Measurements from ENCODE around the gene TATDN2. TPM values are rescaled to one million over a fixed set of nuclear protein-coding genes. Genes with fewer than 3 reads are reported as not detected.
A peak's percentile ranks its signal among the peaks of the same experiment; 100 is the strongest.

TATDN2 gene
- total and polyA plus RNA-seq, 9 of the 15 experiments (the other 6 are each of a cell fraction or from before 2014, with no cell fraction given), result 5.2 to 44.7 (median 25.8) TPM

DNA sequence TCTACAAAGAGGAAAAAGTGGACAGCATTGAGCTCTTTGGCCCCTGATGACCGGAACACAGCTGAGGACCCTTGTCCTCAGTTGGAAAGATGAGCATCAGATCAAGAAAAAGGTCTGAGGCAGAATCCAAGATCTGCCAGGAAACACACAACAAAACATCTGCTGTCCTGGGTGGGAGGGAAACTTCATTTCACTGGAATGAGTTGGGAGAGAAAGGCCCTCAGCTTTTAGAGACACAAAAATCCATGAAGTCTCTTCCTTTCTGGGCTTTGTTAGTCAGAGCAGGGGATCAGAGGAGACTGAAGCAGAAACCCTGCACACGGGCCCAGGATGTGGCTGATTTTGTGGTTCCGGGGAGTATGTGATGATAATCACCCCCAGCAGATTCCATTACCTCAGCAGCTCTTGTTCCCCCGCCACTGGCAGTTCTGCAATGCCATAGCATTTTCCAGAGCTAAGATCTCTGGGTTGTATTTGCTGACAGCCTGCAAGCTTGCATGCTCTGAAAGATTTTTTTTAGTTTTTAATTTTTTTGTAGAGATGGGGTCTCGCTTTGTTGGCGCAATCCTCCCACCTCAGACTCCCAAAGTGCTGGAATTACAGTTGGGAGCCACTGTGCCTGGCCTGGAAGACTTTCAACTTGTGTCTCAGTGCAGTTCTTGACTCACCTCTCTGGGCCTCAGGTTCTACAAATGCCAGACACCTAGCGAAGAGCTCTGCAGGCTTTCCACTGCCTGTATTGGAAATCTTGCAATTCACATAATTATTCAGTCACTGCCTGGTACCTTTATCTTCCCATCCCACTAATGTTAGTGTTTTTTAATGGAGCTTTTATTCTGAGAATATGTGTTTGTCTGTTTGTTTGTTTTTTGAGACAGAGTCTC is 5.8 kb upstream of the TATDN2 start (continued):
- TF ChIP-seq ZNF282 (CRISPR knock-in tag; IDR thresholded peaks at IDR 0.05) (no peak), KLF13 (tag; IDR thresholded peaks at IDR 0.05; ENCODE audit: borderline replicate concordance, low read depth) (no peak), SMARCA4 (IDR thresholded peaks at IDR 0.05) (peak; percentile 49; the same call in 1 of the 2 replicates), GTF2A2 (tag; IDR thresholded peaks at IDR 0.05) (no peak), ZNF354B (CRISPR knock-in tag; IDR thresholded peaks at IDR 0.05) (no peak), ZNF766 (CRISPR knock-in tag; conservative IDR thresholded peaks at IDR 0.05) (peak; percentile 77), MIER1 (IDR thresholded peaks at IDR 0.05; ENCODE audit: low read depth) (no peak), ETV1 (tag; conservative IDR thresholded peaks at IDR 0.05; ENCODE audit: low read depth) (peak; percentile 98), DIDO1 (tag; IDR thresholded peaks at IDR 0.05; ENCODE audit: low read depth) (no peak), NFIX (CRISPR knock-in tag; IDR thresholded peaks at IDR 0.05; ENCODE audit: low read depth) (no peak), ZBTB1 (CRISPR knock-in tag; IDR thresholded peaks at IDR 0.05; ENCODE audit: borderline replicate concordance, low read depth) (no peak), ZNF41 (CRISPR knock-in tag; conservative IDR thresholded peaks at IDR 0.05) (no peak; the same call in 1 of the 2 replicates), ZNF253 (CRISPR knock-in tag; conservative IDR thresholded peaks at IDR 0.05) (no peak), HSF4 (CRISPR knock-in tag; IDR thresholded peaks at IDR 0.05; ENCODE audit: borderline replicate concordance) (no peak), KAT8 (IDR thresholded peaks at IDR 0.05; ENCODE audit: low read depth) (no peak), MAZ (CRISPR knock-in tag; conservative IDR thresholded peaks at IDR 0.05 in 1 of 2, IDR thresholded peaks at IDR 0.05 in 1 of 2) (0 out of 4 replicates have a peak, but pooled peaks of 1 of the 2 experiments have one; percentile 57), SP2 (IDR thresholded peaks at IDR 0.05; ENCODE audit: extremely low read depth, low read depth, low read length, poor library complexity, severe bottlenecking) (no peak), NUFIP1 (IDR thresholded peaks at IDR 0.05; ENCODE audit: partially characterized antibody) (no peak), SREBF2 (CRISPR knock-in tag; IDR thresholded peaks at IDR 0.05) (no peak)
- TF ChIP-seq, protein P1, sequence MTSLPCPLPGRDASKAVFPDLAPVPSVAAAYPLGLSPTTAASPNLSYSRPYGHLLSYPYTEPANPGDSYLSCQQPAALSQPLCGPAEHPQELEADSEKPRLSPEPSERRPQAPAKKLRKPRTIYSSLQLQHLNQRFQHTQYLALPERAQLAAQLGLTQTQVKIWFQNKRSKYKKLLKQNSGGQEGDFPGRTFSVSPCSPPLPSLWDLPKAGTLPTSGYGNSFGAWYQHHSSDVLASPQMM (CRISPR knock-in tag; IDR thresholded peaks at IDR 0.05), result no peak
- TF ChIP-seq, protein P2, sequence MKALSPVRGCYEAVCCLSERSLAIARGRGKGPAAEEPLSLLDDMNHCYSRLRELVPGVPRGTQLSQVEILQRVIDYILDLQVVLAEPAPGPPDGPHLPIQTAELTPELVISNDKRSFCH (CRISPR knock-in tag; IDR thresholded peaks at IDR 0.05), result no peak
- TF ChIP-seq, protein P2 (tag; IDR thresholded peaks at IDR 0.05), result no peak
- TF ChIP-seq, protein P3, sequence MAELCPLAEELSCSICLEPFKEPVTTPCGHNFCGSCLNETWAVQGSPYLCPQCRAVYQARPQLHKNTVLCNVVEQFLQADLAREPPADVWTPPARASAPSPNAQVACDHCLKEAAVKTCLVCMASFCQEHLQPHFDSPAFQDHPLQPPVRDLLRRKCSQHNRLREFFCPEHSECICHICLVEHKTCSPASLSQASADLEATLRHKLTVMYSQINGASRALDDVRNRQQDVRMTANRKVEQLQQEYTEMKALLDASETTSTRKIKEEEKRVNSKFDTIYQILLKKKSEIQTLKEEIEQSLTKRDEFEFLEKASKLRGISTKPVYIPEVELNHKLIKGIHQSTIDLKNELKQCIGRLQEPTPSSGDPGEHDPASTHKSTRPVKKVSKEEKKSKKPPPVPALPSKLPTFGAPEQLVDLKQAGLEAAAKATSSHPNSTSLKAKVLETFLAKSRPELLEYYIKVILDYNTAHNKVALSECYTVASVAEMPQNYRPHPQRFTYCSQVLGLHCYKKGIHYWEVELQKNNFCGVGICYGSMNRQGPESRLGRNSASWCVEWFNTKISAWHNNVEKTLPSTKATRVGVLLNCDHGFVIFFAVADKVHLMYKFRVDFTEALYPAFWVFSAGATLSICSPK (IDR thresholded peaks at IDR 0.05; ENCODE audit: borderline replicate concordance), result no peak
- TF ChIP-seq, protein P4, sequence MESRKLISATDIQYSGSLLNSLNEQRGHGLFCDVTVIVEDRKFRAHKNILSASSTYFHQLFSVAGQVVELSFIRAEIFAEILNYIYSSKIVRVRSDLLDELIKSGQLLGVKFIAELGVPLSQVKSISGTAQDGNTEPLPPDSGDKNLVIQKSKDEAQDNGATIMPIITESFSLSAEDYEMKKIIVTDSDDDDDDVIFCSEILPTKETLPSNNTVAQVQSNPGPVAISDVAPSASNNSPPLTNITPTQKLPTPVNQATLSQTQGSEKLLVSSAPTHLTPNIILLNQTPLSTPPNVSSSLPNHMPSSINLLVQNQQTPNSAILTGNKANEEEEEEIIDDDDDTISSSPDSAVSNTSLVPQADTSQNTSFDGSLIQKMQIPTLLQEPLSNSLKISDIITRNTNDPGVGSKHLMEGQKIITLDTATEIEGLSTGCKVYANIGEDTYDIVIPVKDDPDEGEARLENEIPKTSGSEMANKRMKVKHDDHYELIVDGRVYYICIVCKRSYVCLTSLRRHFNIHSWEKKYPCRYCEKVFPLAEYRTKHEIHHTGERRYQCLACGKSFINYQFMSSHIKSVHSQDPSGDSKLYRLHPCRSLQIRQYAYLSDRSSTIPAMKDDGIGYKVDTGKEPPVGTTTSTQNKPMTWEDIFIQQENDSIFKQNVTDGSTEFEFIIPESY (CRISPR knock-in tag; IDR thresholded peaks at IDR 0.05), result no peak

Measured in K562 (cell line).